Activated naive CD8-positive, alpha-beta T cell treated with anti-CD3 and anti-CD28 coated beads, Interleukin-2, amount 50 U/mL, for 16 hours (primary cell): Measurements from ENCODE around the gene TMEM192.
"Not testable (repeated sequence)": the region's sequence is repeated elsewhere in the genome, so short reads cannot be mapped to it uniquely, and the experiment has no call there.

ENCODE experiments used
- DNase-seq: peaks from one replicate; pipeline ENCODE4 v3.0.0-alpha.2; 2020; ENCODE audit warnings: low read depth, low spot score

The TMEM192 gene

DNA sequence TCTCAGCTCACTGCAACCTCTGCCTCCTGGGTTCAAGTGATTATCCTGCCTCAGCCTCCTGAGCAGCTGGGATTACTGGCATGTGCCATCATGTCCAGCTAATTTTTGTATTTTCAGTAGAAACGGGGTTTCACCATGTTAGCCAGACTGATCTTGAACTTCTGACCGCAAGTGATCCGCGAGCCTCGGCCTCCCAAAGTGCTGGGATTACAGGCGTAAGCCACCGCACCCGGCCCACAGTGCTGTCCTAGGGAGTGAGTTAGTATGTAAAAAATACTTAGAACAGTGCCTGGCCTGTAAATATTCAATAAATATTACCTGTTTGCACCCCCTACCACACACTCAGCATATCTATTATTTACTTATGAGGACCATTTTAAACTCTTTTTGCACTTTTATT is 20.5 kb downstream of the TMEM192 start:
- DNase-seq: not testable (repeated sequence)

DNA sequence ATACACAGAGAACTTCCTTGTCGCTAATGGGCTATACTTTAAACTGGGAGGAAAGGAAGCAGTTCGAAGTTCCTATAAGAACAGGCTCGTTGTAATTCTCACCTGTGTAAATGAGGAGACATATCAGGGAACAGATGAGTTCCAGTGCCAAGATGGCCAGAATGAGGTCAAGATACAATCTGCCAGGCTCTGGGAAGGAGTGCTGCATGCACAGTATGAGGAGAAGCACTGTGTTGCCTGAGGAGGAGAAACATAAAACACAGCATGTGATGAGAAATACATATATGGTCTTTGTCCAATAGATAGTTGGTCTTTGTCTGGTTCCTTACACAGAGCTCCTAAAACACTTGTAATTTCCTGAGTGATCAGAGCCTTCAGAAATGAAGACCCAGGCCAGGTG is 24.3 kb downstream of the TMEM192 start:
- no peak for DNase-seq

DNA sequence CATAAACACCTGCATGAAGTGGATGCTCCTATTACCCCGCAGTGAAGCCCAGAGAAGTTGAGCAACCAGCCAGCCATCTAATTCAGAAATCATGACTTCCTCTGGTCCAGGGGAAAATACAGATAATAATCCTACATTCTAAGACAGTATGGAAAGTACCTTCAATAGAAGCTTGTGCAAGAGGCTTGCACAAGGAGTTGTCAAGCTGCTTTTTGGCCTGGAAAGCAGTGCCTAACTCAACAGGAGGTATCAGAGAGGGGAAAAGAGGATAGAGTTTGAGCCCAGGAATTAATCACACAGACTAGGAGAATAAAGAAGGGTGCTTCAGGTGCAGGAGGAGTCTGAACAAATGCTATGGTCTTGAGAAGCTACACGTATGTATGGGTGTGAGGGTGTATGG is 26.7 kb downstream of the TMEM192 start:
- DNase-seq: no peak

DNA sequence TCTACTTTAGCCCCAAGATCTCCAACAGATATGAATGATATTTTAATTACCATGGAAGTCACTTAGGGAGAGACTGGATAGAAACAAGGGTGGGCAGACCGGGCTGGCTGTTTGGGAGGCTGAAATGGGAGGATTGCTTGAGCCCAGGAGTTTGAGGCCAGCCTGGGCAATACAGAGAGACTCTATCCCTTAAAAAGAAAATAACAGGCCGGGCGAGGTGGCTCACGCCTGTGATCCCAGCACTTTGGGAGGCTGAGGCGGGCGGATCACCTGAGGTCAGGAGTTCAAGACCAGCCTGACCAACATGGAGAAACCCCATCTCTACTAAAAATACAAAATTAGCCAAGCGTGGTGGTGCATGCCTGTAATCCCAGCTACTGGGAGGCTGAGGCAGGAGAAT is 27.9 kb downstream of the TMEM192 start:
- not testable (repeated sequence) for DNase-seq

DNA sequence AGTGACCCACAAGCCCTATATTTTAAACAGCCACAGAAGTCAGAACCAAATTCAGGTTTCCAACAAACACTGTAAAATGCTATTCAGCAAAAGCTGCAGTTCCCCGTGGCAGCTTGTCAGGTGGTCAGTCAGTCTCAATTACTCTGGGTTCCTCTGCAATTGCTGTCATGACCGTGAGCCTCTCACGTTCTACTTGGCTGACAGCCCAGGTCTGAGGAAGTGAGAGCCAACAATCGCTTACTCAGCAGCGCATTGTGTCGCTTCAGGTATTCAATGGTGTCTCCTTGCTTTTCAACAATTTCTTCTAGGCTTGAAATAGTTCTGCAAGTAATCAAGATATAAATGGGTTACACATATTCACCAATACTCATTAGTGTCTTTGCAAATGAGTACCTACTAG is 33.2 kb downstream of the TMEM192 start:
- no peak for DNase-seq

DNA sequence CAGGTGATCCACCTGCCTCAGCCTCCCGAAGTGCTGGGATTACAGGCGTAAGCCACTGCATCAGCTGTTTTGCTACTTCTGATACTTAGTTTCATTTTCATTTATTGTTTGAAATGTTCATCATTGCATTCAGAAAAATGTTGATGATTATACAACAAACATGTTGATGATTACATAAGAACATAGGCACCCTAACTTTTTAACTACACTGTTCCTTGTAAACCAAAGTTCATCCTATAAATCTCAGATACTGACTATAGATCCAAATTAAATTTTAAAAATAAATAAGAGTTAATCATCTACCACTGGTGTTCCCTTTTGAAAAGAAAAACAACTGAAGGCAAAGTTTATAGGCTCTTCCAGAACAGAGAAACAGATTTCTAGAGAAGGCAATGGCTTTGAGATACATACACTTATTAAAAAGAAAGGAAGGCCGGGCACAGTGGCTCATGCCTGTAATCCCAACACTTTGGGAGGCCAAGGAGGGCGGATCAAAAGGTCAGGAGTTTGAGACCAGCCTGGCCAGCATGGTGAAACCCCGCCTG is 35.6 kb downstream of the TMEM192 start:
- no peak for DNase-seq

DNA sequence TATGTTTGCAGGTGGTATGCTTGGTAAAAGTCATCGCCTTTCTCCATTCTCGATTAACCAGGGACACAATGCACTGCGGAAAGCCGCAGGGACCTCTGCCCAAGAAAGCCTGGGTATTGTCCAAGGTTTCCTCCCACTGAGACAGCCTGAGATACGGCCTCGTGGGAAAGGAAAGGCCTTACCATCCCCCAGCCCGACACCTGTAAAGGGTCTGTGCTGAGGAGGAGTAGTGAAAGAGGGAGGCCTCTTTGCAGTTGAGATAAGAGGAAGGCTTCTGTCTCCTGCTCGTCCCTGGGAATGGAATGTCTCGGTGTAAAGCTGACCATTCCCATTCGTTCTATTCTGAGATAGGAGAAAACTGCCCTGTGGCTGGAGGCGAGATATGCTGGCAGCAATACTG is 39.3 kb downstream of the TMEM192 start:
- not testable (repeated sequence) for DNase-seq

DNA sequence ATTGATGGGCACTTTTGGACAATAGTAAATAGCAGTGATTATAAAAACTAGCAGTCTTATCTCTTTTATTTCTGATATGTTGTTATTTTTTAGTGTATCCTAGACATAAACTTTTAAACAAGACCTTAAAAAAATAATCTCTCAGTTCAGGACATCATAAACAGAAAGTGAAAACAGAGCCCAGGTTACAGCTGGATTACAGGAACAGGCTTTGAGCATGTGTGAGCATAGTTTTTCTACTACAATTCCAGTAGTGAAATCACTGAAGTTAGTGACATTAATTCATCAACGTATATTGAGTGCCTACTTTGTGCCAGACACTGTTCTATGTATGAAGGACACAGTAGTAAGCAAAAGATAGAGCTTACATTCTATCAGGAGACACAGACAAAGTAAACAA is 42.1 kb downstream of the TMEM192 start:
- no peak for DNase-seq

DNA sequence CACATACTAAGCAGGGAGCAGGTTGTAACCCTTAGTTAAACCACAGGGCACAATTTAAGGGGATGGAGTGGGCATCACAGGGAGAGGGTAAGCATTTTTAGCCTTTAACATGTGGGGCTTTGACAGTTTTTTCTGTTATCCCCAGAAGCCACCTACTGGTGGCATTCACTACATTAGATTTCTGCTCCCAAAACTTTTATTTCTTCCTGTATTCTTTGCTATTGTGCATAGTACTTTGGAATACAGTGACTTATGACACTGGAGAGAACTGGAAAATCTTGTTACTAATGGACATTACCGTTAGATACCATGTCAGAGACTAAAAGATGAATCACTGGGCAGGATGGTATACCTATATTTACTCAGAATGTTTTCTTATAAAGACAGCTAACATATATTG is 51.7 kb downstream of the TMEM192 start:
- DNase-seq: no peak

DNA sequence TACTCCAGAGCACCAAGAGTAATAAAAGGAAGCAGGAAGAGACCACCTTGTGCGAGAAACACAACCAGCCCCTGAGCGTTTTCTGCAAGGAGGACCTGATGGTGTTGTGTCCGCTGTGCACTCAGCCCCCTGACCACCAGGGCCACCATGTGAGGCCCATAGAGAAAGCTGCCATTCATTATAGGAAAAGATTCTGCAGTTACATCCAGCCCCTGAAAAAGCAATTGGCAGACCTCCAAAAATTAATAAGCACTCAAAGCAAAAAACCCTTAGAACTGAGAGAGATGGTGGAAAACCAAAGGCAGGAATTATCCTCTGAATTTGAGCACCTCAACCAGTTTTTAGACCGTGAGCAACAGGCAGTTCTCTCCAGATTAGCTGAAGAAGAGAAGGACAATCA is 53.3 kb downstream of the TMEM192 start:
- DNase-seq: no peak

DNA sequence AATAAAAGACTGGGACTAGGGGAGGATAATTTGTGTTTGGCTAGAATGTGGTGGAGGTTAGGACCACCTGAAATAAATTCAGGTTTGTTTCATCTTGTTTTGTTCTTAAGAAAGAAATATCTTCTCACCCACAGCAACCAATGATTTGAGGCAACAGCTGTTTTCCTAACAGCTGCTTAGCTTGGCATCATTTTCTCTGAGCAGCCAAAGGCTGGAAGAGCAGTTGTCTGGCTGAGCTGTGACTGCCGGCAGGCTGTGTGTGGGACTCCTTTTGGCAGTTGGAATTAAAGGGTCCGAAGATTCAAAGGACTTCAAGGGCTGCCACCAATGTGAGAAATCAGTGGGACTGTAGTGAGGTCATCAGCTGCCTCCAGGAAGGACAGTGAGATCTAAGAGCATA is 54.0 kb downstream of the TMEM192 start:
- DNase-seq: no peak

DNA sequence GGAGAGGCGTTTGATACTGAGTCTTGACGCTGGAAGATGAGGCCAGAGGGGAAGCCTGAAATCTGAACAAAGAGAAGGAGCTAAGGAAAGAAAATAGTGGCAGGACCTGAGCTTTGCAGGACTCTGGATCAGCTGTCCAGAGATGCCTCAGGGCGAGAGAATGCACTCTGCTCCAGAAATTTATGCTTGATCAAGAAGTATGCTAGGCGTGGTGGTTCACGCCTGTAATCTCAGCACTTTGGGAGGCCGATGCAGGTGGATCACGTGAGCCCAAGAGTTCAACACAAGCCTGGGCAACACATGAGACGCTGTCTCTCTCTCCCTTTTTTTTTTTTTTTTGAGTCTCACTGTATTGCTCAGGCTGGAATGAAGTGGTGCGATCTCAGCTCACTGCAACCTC is 57.1 kb downstream of the TMEM192 start:
- DNase-seq: no peak

DNA sequence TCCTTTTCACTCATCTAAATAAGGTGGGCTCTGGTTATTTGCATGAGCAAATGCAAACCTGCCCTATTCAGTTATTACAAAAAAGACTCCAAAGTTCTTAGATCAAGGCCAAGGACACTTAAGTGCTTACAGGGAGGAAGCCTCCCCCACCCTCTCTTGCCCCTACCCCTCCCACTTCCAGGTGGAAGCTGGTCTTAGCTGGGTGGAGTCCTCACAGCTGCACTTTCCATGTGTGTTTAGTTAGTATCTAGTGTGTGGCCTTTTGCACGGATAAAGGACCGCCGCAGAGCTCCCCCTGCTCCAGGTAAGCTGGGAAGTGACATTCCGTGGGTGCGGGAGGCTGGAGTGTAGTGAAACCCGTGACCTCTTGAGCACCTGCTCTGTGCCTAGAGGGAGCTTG is 59.0 kb downstream of the TMEM192 start, which contains the start of gene TRIM75:
Gene TRIM75 (plus strand): TSS at position 222 of the 400 bp plus-strand sequence. CDS start 5,282 bp downstream, outside the sequence.
- DNase-seq: no peak

DNA sequence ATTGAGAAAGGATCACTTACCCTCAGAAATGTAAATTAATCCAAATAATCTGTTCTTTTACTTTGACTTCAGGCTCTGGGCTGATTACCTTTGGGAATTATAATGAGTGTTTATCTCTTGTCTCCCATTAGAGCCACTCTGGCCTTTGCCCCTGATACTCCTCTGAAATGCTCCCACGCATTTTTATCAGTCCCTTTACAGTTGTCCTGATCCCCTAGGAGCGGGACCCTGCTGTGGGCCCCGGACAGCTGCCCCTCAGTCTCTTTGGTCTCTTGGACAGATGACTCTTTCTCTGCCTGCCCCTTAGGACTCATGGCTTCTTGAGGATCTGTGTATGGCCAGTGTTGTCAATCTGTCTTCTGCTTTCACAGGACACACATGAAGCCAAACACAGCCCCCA is 60.0 kb downstream of the TMEM192 start:
- no peak for DNase-seq

DNA sequence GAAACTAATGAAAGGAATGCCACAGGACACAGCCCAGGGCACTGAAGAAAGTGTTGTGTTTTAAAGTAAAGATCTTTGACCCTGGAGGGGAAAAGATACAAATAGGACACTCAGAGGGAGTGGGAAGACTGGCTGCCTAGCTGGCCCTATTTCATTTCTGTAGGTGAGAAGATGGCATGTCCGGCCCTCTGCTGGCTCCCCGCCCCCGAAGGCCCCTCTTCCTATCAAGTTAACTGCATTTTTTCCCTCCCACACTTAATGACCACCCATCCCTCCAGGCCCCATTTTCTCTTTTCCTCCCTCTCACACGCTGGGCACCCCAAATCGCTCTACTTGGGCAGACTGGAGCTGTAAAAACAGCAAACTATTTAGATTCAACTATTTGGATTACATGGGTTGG is 64.5 kb downstream of the TMEM192 start:
- no peak for DNase-seq

DNA sequence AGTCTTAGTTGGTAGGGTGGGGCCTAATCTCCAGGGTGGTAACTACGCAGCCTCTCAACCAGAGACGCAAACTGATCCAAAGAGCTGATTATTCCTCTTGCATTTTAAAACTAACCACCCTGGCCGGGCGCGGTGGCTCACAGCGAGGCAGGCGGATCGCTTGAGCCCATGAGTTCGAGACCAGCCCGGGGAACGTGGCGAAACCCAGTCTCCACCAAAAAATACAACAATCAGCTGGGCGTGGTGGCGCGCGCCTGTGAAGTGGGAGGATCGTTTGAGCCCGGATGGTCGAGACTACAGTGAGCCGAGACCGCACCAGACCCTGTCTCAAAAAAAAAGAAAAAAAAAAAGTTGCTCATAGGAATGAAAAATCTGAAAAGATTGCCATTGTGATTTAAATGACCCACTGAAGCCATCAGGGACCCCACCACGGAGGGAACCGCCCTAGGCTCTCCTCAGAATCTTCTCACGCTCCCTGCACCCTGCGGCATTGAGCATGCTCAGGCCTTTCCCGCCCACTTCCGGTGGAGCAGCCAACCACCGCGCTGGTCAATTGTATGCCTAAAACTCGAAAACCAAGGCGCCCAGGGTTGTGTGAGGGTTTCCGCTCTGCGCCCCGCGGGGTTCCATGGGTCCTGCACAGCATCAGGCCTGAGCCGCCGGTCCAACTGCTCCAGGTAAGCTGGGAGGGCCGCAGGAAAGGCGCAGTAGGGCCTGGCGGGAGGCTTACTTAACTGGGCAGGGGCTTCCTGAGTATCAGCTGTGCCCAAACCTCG is 81.0 kb downstream of the TMEM192 start, which contains the start of gene TRIM60:
Gene TRIM60 (plus strand): TSS at position 564 of the 776 bp plus-strand sequence. CDS start 8,074 bp downstream, outside the sequence.
- no peak for DNase-seq

DNA sequence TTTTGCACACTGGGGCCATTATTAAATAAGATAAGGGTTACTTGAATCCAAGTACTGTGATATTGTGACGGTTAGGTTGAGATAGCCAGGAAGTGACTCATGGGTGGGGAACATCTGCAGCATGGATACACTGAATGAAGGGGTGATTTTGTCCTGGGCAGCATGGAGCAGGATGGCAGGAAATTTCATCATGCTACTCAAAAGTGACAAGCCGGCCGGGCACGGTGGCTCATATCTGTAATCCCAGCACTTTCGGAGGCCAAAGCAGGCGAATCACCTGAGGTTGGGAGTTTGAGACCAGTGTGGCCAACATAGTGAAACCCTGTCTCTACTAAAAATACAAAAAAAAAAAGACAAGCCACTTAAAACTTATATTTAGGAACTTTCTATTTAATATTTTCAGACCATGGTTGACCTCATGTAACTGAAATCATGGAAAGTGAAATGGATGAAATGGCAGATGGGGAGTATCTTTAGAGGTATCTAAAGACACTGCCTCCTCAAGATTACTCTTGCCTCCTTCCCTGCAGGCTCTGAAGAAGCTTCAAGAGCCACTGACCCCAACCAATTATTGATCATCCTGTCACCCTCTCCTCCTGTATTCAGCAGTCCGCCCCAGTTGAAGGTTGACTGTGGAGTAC is 84.8 kb downstream of the TMEM192 start:
- DNase-seq: no peak

DNA sequence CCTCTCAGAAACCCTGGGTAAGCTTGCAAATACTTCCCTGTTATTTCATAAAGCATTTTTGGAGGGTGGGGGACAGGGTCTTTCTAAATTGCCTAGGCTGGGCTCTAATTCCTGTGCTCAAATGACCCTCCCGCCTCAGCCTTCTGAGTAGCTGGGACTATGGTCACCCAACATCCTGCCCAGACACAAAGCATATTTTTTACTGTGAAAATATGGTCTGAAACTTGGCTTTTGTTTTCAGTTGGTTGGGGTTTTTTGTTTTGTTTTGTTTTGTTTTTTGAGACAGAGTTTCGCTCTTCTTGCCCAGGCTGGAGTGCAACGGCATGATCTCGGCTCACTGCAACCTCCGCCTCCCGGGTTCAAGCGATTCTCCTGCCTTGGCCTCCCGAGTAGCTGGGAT is 86.9 kb downstream of the TMEM192 start:
- DNase-seq: not testable (repeated sequence)
